ENCODE measurements around the gene PCSK2.

- TF ChIP-seq EZH2 (IDR thresholded peaks at IDR 0.05; ENCODE audit: low read depth) (no peak), CTCF (conservative IDR thresholded peaks at IDR 0.05) (no peak)
These were observed 149.2 kb downstream of the PCSK2 start for GRCh38 chr20:17376031-17376430.

Data from PC-9 (cell line).